C4-2B (cell line): ENCODE data around the gene TAF8.

Experiments used
- CTCF ChIP-seq: fragments of 450-650 bp; conservative IDR thresholded peaks from 2 replicates; pipeline ENCODE4 v1.5.1; 2017; ENCODE audit warnings: mild to moderate bottlenecking
- ZFX ChIP-seq: fragments of 450-650 bp; IDR thresholded peaks from 2 replicates; pipeline ENCODE4 v1.6.1; 2017

DNA sequence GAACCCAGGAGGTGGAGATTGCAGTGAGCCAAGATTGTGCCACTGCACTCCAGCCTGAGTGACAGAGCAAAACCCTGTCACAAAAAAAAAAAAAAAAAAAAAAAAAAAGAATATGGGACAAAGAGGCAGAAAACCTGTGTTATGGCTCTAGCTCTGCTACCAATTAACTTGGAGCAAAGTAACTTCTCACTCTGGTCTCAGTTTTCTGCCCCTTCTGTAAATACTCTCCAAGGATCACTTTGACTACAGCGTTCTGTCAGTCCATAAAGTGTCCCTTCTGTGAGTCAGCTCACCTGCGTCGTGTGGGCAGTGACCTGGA is 67.5 kb downstream of the TAF8 start:
- TF ChIP-seq CTCF (no peak), ZFX (no peak)
